ENCODE data around the gene HSPB6. TPM values are rescaled to one million over a fixed set of nuclear protein-coding genes. Genes with fewer than 3 reads are reported as not detected.

HSPB6 gene
- total RNA-seq, 1 experiment from 2014 or later: 0.37 TPM

DNA sequence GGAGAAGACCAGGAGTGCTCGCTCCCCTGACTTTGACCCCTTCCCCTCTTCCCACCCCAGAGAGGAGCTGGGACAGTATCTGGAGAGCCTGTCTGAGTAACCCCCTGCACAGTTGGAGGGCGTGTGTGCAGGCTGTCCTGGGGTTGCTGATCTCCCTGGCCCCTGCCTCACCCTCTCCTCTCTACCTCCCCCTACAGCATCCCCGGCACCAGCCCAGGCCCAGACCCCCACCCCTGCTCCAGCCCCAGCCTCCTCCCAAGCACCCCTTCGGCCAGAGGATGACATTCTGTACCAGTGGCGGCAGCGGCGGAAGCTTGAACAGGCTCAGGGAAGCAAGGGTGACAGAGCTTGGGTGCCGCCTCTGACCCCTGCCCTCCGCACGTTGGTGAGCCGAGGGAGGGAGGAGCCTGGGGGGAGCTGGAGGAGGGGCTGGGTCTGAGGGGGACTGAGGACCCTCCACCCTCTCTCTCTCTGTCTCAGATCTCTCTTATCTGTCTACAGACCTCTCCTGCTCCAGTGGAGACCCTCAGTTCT is 9.8 kb upstream of the HSPB6 start:
- H3K27ac Mint-ChIP-seq: peak overlapping the region in 2 of 3 experiments; percentile 24 to 40; a peak in 2 of 7 replicates
- no peaks in the 10 kb centered on the region for H3K23me2 ChIP-seq (ENCODE audit: insufficient read length, low read depth, low read length, poor library complexity, severe bottlenecking)
- H3K4me3 Mint-ChIP-seq: no peak overlapping the region; a peak in 1 of 5 replicates
- H3K27me3 Mint-ChIP-seq (ENCODE audit: low read depth): peaks cover 10% of the 10 kb centered on the region
- no peak overlapping the region for H2BK5ac ChIP-seq (ENCODE audit: insufficient read length, low read length)
- no peak overlapping the region for H3K56ac ChIP-seq (ENCODE audit: insufficient read length, low read depth, low read length)
- no peak overlapping the region for H2AK5ac ChIP-seq (ENCODE audit: insufficient read length, low read length)
- no peak overlapping the region for H3K14ac ChIP-seq (ENCODE audit: insufficient read depth, low read length)
- H2BK12ac ChIP-seq (ENCODE audit: insufficient read length, low read depth, low read length): no peak overlapping the region
- H3K4me1 Mint-ChIP-seq: peaks cover 7 to 8% of the 10 kb centered on the region in 2 experiments
- H3K9me3 ChIP-seq (ENCODE audit: control insufficient read depth, low read depth, low read length): no peaks in the 10 kb centered on the region
- no peak overlapping the region for H3T11ph ChIP-seq (ENCODE audit: low read length)
- H4K5ac ChIP-seq (ENCODE audit: insufficient read length, low read depth, low read length): no peak overlapping the region
- H3K36me3 Mint-ChIP-seq (ENCODE audit: insufficient read depth in 1 of 3, low read depth in 3 of 3): peaks cover 9 to 37% (median 36%) of the 10 kb centered on the region in 3 experiments
- H3K27ac ChIP-seq (ENCODE audit: insufficient read length, low read depth, low read length): no peak overlapping the region
- no peaks in the 10 kb centered on the region for H3K27me3 ChIP-seq (ENCODE audit: insufficient read depth, low read length)
- no peak overlapping the region for H3K18ac ChIP-seq (ENCODE audit: insufficient read length, low read depth, low read length)
- H2BK15ac ChIP-seq (ENCODE audit: low read depth, low read length): no peak overlapping the region
- H2BK20ac ChIP-seq (ENCODE audit: low read depth, low read length, poor library complexity, severe bottlenecking): no peak overlapping the region
- no peak overlapping the region for H4K8ac ChIP-seq (replicated peaks; ENCODE audit: insufficient read length, low read depth, low read length)
- H3K79me2 ChIP-seq (ENCODE audit: insufficient read depth, low read length): no peaks in the 10 kb centered on the region
- H2BK120ac ChIP-seq (ENCODE audit: low read depth, low read length, poor library complexity, severe bottlenecking): no peak overlapping the region
- H3K9ac ChIP-seq (ENCODE audit: extremely low read depth, insufficient read length, low read length): no peak overlapping the region
- no CpG with 5 or more reads among the region's 11 CpGs for WGBS (ENCODE audit: extremely low coverage, insufficient read length, low lambda C conversion rate)
- no peaks in the 10 kb centered on the region for H3K4me1 ChIP-seq (ENCODE audit: insufficient read depth, low read length)
- no peaks in the 10 kb centered on the region for H3K79me1 ChIP-seq (ENCODE audit: insufficient read depth, low read depth, low read length, poor library complexity, severe bottlenecking)
- no peak overlapping the region for H4K91ac ChIP-seq (ENCODE audit: insufficient read length, low read depth, low read length)
- no peak overlapping the region for H3K4ac ChIP-seq (ENCODE audit: low read depth, low read length)
- DNase-seq: peak; percentile 29
- no peaks in the 10 kb centered on the region for H3K9me3 Mint-ChIP-seq
- H4K20me1 ChIP-seq (ENCODE audit: control insufficient read depth, insufficient read depth, insufficient read length): no peaks in the 10 kb centered on the region
- H2AFZ ChIP-seq (ENCODE audit: low read length): no peak overlapping the region
- TF ChIP-seq, protein P1, sequence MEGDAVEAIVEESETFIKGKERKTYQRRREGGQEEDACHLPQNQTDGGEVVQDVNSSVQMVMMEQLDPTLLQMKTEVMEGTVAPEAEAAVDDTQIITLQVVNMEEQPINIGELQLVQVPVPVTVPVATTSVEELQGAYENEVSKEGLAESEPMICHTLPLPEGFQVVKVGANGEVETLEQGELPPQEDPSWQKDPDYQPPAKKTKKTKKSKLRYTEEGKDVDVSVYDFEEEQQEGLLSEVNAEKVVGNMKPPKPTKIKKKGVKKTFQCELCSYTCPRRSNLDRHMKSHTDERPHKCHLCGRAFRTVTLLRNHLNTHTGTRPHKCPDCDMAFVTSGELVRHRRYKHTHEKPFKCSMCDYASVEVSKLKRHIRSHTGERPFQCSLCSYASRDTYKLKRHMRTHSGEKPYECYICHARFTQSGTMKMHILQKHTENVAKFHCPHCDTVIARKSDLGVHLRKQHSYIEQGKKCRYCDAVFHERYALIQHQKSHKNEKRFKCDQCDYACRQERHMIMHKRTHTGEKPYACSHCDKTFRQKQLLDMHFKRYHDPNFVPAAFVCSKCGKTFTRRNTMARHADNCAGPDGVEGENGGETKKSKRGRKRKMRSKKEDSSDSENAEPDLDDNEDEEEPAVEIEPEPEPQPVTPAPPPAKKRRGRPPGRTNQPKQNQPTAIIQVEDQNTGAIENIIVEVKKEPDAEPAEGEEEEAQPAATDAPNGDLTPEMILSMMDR (conservative IDR thresholded peaks at IDR 0.05): no peak
- no peak overlapping the region for H3K23ac ChIP-seq (ENCODE audit: insufficient read length, low read depth, low read length)
- no peak overlapping the region for H3K4me2 ChIP-seq (ENCODE audit: insufficient read depth, insufficient read length, low read length)

All from H9 (cell line).